ENCODE results near the gene APOBEC3C.

- TF ChIP-seq CTCF (IDR thresholded peaks at IDR 0.05) (no peak), POLR2AphosphoS5 (IDR thresholded peaks at IDR 0.05) (no peak), POLR2A (IDR thresholded peaks at IDR 0.05) (no peak)
Observed at GRCh38 chr22:39024519-39025308, 10.7 kb downstream of the APOBEC3C start.
